Stimulated activated CD4-positive, alpha-beta T cell treated with anti-CD3 and anti-CD28 coated beads, Interleukin-4, amount 100 ng/mL, for 4 hours (primary cell): ENCODE data around the gene CAD.

ENCODE experiments used
- DNase-seq, 2 experiments: peaks; one replicate each; pipeline ENCODE4 v3.0.0-alpha.2; 2020

CAD gene

DNA sequence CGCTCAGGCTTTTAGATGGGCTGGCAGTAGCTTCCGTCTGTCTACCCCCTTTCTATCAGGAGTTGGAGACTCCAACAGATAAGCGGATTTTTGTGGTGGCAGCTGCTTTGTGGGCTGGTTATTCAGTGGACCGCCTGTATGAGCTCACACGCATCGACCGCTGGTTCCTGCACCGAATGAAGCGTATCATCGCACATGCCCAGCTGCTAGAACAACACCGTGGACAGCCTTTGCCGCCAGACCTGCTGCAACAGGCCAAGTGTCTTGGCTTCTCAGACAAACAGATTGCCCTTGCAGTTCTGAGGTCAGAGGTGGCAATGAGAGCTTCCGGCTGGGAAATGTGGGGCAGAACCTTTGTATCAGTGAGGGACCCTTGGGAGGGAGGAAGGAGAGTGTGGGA, 14.8 kb downstream of the CAD start:
- no peak for DNase-seq

DNA sequence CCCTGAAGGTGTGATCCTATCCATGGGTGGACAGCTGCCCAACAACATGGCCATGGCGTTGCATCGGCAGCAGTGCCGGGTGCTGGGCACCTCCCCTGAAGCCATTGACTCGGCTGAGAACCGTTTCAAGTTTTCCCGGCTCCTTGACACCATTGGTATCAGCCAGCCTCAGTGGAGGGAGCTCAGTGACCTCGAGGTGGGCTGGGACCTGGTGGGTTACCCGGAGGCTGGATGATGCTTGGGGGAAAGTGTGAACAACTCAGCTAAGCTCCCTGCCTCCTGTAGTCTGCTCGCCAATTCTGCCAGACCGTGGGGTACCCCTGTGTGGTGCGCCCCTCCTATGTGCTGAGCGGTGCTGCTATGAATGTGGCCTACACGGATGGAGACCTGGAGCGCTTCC, 16.2 kb downstream of the CAD start:
- DNase-seq = no peak

GRCh38 chr2:27236136-27236535, 19.0 kb downstream of the CAD start:
- no peak for DNase-seq

GRCh38 chr2:27236626-27237025, 19.5 kb downstream of the CAD start:
- no peak for DNase-seq

- DNase-seq = no peak
Measured at GRCh38 chr2:27237341-27237945, 20.3 kb downstream of the CAD start.

- DNase-seq = no peak
Measured at GRCh38 chr2:27238976-27239375, 21.8 kb downstream of the CAD start.

- no peak for DNase-seq
Measured at GRCh38 chr2:27240406-27240805, 23.2 kb downstream of the CAD start.

DNA sequence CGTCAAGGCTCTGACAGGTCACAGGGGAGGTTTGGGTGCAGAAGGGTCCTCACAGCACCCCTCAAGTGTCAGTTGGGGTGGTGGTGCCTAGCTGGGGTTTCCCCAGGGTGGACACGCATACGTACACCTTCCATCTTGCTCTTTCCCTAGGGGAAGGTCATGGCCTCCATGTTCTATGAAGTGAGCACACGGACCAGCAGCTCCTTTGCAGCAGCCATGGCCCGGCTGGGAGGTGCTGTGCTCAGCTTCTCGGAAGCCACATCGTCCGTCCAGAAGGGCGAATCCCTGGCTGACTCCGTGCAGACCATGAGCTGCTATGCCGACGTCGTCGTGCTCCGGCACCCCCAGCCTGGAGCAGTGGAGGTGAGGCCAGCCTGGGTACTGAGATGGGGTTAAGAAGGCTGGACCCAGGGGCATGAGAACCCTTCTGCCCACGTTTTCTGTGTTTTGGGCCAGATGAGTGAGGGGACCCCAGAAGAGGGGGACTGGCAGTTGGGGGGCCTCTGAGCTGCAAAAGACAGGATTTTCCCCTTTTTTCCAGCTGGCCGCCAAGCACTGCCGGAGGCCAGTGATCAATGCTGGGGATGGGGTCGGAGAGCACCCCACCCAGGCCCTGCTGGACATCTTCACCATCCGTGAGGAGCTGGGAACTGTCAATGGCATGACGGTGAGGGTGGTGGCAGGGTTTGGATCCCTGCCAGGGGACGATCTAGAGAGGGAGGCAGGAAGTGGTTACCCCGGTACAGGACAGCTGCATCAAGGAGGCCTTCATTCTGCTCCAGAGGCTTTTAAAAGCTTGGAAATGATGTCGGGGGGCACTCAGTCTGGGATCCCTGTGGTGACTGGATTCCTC, 24.8 kb downstream of the CAD start:
- DNase-seq = no peak

DNA sequence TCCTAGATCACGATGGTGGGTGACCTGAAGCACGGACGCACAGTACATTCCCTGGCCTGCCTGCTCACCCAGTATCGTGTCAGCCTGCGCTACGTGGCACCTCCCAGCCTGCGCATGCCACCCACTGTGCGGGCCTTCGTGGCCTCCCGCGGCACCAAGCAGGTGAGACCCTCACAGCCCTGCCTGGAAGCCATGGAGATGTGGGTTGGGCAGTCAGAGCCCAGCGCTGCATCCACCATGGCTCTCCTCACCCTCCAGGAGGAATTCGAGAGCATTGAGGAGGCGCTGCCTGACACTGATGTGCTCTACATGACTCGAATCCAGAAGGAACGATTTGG, 25.4 kb downstream of the CAD start:
- no peak for DNase-seq

GRCh38 chr2:27243391-27244130, 26.4 kb downstream of the CAD start:
- DNase-seq = no peak

GRCh38 chr2:27245116-27245515, 27.9 kb downstream of the CAD start:
- no peak for DNase-seq

GRCh38 chr2:27245626-27246025, 28.5 kb downstream of the CAD start:
- no peak for DNase-seq

DNA sequence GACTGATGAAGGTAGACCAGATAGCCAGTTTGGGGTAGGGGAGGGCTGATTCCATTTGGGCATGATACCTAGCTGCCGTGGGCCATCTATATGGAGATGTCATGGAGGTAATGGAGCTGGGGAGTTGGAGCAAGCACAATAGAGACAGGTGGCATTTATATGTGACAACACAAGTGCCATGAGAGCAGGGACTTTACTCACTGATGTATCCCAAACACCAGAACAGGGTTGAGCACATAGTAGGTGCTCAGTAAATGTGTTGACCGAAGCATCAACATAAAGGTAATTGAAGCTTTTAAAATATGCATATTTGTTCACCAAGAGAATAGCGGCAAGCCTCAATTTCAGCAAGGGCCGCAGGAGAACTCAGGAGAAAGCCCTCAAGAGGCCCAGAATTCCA, 30.7 kb downstream of the CAD start:
- DNase-seq = no peak

DNA sequence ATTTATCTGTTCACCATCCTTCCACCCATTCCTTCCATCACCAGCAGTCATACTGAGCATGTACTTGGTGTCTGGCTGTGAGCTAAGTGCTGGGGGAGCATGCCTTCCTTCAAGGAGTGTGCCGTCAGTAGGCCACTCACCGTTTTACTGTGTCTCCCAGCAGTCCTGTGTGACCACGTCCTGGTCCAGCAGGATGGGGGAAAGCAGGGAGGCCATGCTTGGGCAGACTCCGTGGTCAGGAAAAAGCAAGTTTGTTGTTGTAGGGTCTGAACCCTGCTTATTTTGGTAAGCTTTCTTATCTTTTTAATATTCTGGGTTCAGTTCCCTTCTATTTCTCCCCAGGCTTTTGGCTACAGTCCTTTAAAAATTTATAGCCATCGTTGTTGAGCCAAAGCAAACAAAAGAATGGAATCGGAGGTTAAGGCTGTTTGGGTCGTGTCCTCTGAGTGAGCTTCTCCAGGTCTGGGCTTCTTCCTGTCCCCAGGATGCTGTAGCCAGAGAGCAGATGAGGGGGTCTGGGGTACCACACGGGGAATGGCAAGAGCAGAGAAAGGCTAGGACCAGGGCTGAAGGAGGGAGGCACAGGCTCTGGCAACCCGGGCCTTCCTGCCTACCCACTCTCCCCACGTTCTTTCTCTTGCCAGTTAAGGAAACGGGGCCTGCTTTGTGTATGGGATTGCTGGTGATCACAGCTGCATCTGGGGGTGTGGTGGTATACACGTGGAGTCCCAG, 32.2 kb downstream of the CAD start:
- DNase-seq = no peak

GRCh38 chr2:27249891-27250651, 32.9 kb downstream of the CAD start:
- peak; percentile 28 to 46 for DNase-seq

GRCh38 chr2:27250652-27251379, 33.6 kb downstream of the CAD start:
- no peak for DNase-seq

- DNase-seq = no peak
Measured at GRCh38 chr2:27251766-27252165, 34.6 kb downstream of the CAD start.

DNA sequence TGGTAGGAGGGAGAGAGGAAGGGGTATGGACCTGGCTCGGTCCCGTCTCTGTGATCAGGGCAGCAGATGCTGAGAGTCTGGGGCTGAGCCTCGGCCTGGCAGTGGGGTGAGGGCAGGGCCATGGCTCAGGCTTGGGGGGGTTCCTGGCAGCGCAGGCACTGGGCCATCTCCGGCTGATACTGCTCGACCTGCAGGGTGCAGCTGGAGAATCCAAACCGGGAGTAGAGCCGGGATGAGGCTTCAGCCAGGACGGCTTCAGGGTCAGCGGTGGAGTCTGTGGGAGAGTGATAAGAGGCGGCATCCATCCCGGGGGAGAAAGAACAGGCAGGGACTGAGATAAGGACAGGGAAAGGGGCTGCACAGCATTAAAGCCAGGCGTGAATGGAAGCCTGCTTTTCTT, 38.0 kb downstream of the CAD start:
- DNase-seq = no peak

GRCh38 chr2:27255660-27256059, 38.5 kb downstream of the CAD start:
- DNase-seq = no peak

DNA sequence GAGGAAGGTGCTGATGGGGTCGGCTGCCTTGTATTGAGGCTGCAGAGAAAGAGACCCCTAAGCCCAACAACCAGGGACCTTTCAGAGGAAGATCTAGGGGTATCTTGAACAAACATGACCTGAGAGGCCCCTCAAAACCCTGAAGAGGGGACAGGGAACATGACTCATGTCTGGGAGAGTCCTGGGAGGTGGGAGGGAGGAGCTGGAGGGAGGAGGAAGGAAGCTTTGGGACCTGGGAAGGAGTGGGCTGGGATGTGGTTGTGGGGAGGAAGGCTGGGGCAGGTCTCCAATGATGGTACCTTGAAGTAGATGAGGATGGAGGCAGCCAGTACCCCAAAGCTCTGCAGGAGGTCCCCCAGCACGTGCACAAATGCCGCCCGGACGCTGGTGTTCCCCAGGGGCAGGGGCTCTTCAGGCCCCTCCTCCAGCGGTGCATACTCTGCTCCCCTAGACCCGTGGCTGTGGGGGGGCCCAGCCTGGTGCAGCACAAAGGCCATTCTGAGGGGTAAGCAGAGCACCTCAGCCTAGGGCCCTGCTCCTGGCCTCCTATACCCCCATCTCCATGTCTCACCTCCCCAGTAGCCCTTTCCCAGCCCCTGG, 39.8 kb downstream of the CAD start:
- no peak for DNase-seq

DNA sequence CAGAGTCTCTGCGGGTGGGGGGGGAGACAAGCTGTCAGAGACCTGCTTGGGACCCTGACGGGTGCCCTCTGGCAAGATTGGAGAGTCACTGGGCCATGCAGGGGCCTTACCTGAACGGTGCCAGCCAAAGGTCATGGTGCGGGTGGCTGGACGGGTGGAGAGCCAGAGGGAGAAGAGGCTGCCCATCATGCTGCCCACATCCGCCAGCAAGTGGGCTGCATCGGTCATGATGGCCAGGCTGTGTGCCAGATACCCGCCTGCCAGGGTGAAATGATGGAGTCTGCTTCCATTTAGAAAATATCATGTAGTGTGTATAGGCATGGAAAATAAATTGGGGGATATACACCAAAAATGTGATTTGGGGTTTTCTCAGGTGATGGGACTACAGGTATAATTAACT, 40.9 kb downstream of the CAD start:
- DNase-seq = no peak
